HS-27A (cell line): ENCODE results near the gene GDNF.
"Not testable (repeated sequence)": the region's sequence is repeated elsewhere in the genome, so short reads cannot be mapped to it uniquely, and the experiment has no call there.

Experiments used
- DNase-seq: peaks from one replicate; pipeline ENCODE4 v3.0.0-alpha.2; 2012; ENCODE audit warnings: low read depth, missing footprints

The GDNF gene

GRCh38 chr5:37816331-37816730 lies 23.5 kb downstream of the GDNF start:
- DNase-seq: no peak

GRCh38 chr5:37815913-37816312 lies 23.9 kb downstream of the GDNF start:
- no peak for DNase-seq

- no peak for DNase-seq
These were observed 25.1 kb downstream of the GDNF start for GRCh38 chr5:37814699-37815098.

- DNase-seq: no peak
These were observed 27.5 kb downstream of the GDNF start for GRCh38 chr5:37812365-37812764.

GRCh38 chr5:37811866-37812265 lies 28.0 kb downstream of the GDNF start:
- no peak for DNase-seq

GRCh38 chr5:37810311-37810710 lies 29.5 kb downstream of the GDNF start:
- DNase-seq: no peak

- DNase-seq: no peak
These were observed 30.9 kb downstream of the GDNF start for GRCh38 chr5:37808945-37809344.

GRCh38 chr5:37807621-37808301 lies 32.1 kb downstream of the GDNF start:
- DNase-seq: no peak

- DNase-seq: no peak
These were observed 32.8 kb downstream of the GDNF start for GRCh38 chr5:37807015-37807414.

- no peak for DNase-seq
These were observed 33.4 kb downstream of the GDNF start for GRCh38 chr5:37806476-37806875.

- DNase-seq: no peak
These were observed 33.8 kb downstream of the GDNF start for GRCh38 chr5:37806016-37806415.

- no peak for DNase-seq
These were observed 35.4 kb downstream of the GDNF start for GRCh38 chr5:37804401-37804800.

GRCh38 chr5:37803487-37803886 lies 36.4 kb downstream of the GDNF start:
- DNase-seq: no peak

GRCh38 chr5:37801521-37801920 lies 38.3 kb downstream of the GDNF start:
- DNase-seq: no peak

GRCh38 chr5:37799865-37800421 lies 39.9 kb downstream of the GDNF start:
- no peak for DNase-seq

- DNase-seq: not testable (repeated sequence)
These were observed 43.4 kb downstream of the GDNF start for GRCh38 chr5:37796435-37796834.

- DNase-seq: not testable (repeated sequence)
These were observed 44.5 kb downstream of the GDNF start for GRCh38 chr5:37795292-37795691.

GRCh38 chr5:37792975-37793631 lies 46.7 kb downstream of the GDNF start:
- DNase-seq: peak; percentile 87

- DNase-seq: no peak
These were observed 48.5 kb downstream of the GDNF start for GRCh38 chr5:37791321-37791720.

- no peak for DNase-seq
These were observed 49.9 kb downstream of the GDNF start for GRCh38 chr5:37789991-37790390.

- DNase-seq: no peak
These were observed 52.1 kb downstream of the GDNF start for GRCh38 chr5:37787742-37788141.

- DNase-seq: no peak
These were observed 52.9 kb downstream of the GDNF start for GRCh38 chr5:37786862-37787519.

- DNase-seq: no peak
These were observed 53.4 kb downstream of the GDNF start for GRCh38 chr5:37786416-37786815.
